ENCODE results near the gene USP49. TPM values are rescaled to one million over a fixed set of nuclear protein-coding genes. Genes with fewer than 3 reads are reported as not detected.

Gene USP49
- total RNA-seq, 1 donor from 2014 or later: 2.4 TPM

DNA sequence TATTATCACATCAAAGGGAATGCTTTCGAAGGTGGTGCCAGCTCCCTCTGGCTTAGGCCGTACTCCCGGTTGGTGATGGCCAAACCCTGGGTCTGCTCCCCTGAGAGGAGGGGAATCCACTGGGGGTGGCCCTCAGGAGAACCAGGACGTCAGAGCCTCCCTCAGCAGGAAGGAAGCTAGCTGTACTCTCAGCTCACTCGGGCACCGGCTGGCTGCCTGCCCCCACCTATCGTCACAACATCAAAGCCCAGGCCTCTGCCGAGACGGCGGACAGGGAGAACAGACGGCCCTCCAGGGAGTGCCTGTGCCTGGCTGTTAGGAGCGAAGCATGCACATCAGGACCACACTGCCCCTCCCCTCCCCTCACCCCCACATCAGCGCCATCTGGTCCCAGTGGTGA, 138.8 kb downstream of the USP49 start:
- Histone ChIP-seq H3K36me3 (ENCODE audit: control insufficient read depth, insufficient read depth, low read length) (no peaks in the 10 kb centered on the region), H3K4me3 (ENCODE audit: low read depth, low read length) (no peak overlapping the region), H3K27me3 (ENCODE audit: control insufficient read depth, insufficient read depth, low read length) (peaks cover 5% of the 10 kb centered on the region)
- TF ChIP-seq, protein P1, sequence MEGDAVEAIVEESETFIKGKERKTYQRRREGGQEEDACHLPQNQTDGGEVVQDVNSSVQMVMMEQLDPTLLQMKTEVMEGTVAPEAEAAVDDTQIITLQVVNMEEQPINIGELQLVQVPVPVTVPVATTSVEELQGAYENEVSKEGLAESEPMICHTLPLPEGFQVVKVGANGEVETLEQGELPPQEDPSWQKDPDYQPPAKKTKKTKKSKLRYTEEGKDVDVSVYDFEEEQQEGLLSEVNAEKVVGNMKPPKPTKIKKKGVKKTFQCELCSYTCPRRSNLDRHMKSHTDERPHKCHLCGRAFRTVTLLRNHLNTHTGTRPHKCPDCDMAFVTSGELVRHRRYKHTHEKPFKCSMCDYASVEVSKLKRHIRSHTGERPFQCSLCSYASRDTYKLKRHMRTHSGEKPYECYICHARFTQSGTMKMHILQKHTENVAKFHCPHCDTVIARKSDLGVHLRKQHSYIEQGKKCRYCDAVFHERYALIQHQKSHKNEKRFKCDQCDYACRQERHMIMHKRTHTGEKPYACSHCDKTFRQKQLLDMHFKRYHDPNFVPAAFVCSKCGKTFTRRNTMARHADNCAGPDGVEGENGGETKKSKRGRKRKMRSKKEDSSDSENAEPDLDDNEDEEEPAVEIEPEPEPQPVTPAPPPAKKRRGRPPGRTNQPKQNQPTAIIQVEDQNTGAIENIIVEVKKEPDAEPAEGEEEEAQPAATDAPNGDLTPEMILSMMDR (IDR thresholded peaks at IDR 0.05; ENCODE audit: insufficient read depth, low read length, poor library complexity, severe bottlenecking): no peak
- DNase-seq (ENCODE audit: low read depth): no peak

DNA sequence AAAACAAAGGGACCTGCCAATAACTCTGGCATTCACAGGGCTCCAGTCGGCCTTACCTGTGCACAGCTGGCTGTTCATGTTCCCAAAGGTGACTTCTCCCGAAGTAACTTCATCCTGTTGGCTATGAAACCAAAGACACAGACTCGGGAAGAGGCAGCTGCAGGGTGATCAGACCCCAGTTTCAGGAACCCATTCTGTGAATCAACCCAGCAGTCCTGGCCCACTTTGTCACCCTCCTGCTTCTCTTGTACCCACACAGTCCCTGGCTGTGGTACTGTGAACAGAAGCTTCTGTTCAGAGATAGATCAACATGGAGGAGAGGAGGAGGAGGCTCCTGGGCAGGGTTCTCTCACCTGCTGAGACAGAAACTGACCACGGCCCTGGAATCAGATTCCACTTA, 139.3 kb downstream of the USP49 start:
- Histone ChIP-seq H3K36me3 (ENCODE audit: control insufficient read depth, insufficient read depth, low read length) (no peaks in the 10 kb centered on the region), H3K4me3 (ENCODE audit: low read depth, low read length) (no peak overlapping the region), H3K27me3 (ENCODE audit: control insufficient read depth, insufficient read depth, low read length) (peaks cover 5% of the 10 kb centered on the region)
- DNase-seq (ENCODE audit: low read depth): no peak
- TF ChIP-seq, protein P1 (IDR thresholded peaks at IDR 0.05; ENCODE audit: insufficient read depth, low read length, poor library complexity, severe bottlenecking): no peak

GRCh38 chr6:41750374-41750773, 144.8 kb downstream of the USP49 start:
- Histone ChIP-seq H3K27me3 (ENCODE audit: control insufficient read depth, insufficient read depth, low read length) (peaks cover 2% of the 10 kb centered on the region), H3K4me3 (ENCODE audit: low read depth, low read length) (no peak overlapping the region), H3K36me3 (ENCODE audit: control insufficient read depth, insufficient read depth, low read length) (no peaks in the 10 kb centered on the region)
- TF ChIP-seq, protein P1 (IDR thresholded peaks at IDR 0.05; ENCODE audit: insufficient read depth, low read length, poor library complexity, severe bottlenecking): no peak
- DNase-seq (ENCODE audit: low read depth): no peak

DNA sequence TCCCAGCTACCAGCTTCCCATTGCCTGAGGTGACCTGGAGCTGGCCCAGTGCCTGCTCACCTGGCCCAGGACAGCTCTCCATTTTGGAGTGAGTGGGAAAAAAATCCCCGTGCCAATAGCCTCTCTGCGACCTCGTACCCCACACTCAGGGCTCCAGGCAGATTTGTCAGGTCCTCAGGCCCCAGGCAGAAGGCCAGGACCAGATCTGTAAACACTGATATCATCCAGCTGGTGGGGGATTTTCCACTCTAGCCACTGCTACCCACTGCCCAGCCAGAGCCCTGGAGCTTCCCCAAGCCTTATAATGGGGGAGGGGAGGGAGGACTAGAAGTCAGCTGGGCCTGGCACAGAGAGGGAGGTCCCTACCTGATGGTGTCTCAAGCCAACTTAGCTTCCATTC, 146.6 kb downstream of the USP49 start:
- DNase-seq (ENCODE audit: low read depth): no peak
- Histone ChIP-seq H3K27me3 (ENCODE audit: control insufficient read depth, insufficient read depth, low read length) (peaks cover 2% of the 10 kb centered on the region), H3K36me3 (ENCODE audit: control insufficient read depth, insufficient read depth, low read length) (no peaks in the 10 kb centered on the region), H3K4me3 (ENCODE audit: low read depth, low read length) (no peak overlapping the region)
- TF ChIP-seq, protein P1 (IDR thresholded peaks at IDR 0.05; ENCODE audit: insufficient read depth, low read length, poor library complexity, severe bottlenecking): no peak

DNA sequence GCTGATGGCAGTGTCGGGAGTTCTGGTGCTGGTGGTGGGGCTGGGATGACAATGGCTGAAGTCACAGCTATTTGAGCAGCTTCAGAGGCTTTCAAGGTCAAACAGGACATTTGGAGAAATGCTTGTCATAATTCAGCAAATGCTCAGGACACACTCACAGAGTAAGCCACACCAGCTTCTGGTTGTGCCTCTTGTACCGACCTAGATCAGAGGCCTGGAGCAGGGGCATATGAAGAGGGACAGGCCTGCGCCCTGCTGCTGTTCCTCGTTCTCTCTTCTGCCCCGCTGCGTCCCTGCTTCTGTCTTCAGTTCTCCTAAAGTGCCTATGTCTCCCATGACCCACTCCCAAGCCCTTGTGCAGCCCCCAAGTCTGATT, 147.1 kb downstream of the USP49 start:
- peaks cover 2% of the 10 kb centered on the region for H3K27me3 ChIP-seq (ENCODE audit: control insufficient read depth, insufficient read depth, low read length)
- no peak overlapping the region for H3K4me3 ChIP-seq (ENCODE audit: low read depth, low read length)
- TF ChIP-seq, protein P1 (IDR thresholded peaks at IDR 0.05; ENCODE audit: insufficient read depth, low read length, poor library complexity, severe bottlenecking): no peak
- no peaks in the 10 kb centered on the region for H3K36me3 ChIP-seq (ENCODE audit: control insufficient read depth, insufficient read depth, low read length)
- DNase-seq (ENCODE audit: low read depth): no peak

GRCh38 chr6:41747256-41748101, 147.7 kb downstream of the USP49 start, which contains the start of gene PGC:
TSS of gene PGC (minus strand) at chr6:41747397. CDS start at chr6:41747334, 63 bp downstream.
- TF ChIP-seq, protein P1 (IDR thresholded peaks at IDR 0.05; ENCODE audit: insufficient read depth, low read length, poor library complexity, severe bottlenecking): no peak
- H3K4me3 ChIP-seq (ENCODE audit: low read depth, low read length): no peak within 1 kb of the TSS
- peaks cover 2% of the 10 kb centered on the region for H3K27me3 ChIP-seq (ENCODE audit: control insufficient read depth, insufficient read depth, low read length)
- H3K36me3 ChIP-seq (ENCODE audit: control insufficient read depth, insufficient read depth, low read length): no peaks in the 10 kb centered on the region
- no peak for DNase-seq (ENCODE audit: low read depth)

Data from kidney epithelial cell (primary cell).